Memory B cell (primary cell): ENCODE results near the gene CENPO.

Experiments
- ATAC-seq: fragments of 150-1000 bp; cut with Tn5 transposase; 2 replicates; pipeline ENCODE4 v1.10.0; 2021; ENCODE audit warnings: low read depth, mild to moderate bottlenecking, moderate library complexity
- DNase-seq, 2 donors: peaks; one replicate each; pipeline ENCODE4 v3.0.0; 2022; ENCODE audit warnings: low spot score in 2 of 2
- H3K27ac Mint-ChIP-seq: one replicate; pipeline ENCODE4 v1.8.0; 2022; ENCODE audit warnings: mild to moderate bottlenecking, moderate library complexity, mixed read lengths
- H3K27me3 Mint-ChIP-seq: one replicate; pipeline ENCODE4 v1.8.0; 2022; ENCODE audit warnings: mixed read lengths
- H3K36me3 Mint-ChIP-seq: one replicate; pipeline ENCODE4 v1.8.0; 2022; ENCODE audit warnings: mild to moderate bottlenecking, mixed read lengths
- H3K4me1 Mint-ChIP-seq: one replicate; pipeline ENCODE4 v1.8.0; 2022; ENCODE audit warnings: mixed read lengths
- H3K4me3 Mint-ChIP-seq: one replicate; pipeline ENCODE4 v1.8.0; 2022; ENCODE audit warnings: mild to moderate bottlenecking, moderate library complexity, mixed read lengths
- H3K9me3 Mint-ChIP-seq: one replicate; pipeline ENCODE4 v1.8.0; 2022; ENCODE audit warnings: mixed read lengths

Gene CENPO

GRCh38 chr2:24843330-24843860 is 50.2 kb downstream of the CENPO start:
- H3K27ac Mint-ChIP-seq: no peak overlapping the region
- no peak for DNase-seq
- H3K9me3 Mint-ChIP-seq: peaks cover 5% of the 10 kb centered on the region
- ATAC-seq: no peak
- H3K36me3 Mint-ChIP-seq: peaks cover 25% of the 10 kb centered on the region
- no peak overlapping the region for H3K4me3 Mint-ChIP-seq
- no peaks in the 10 kb centered on the region for H3K4me1 Mint-ChIP-seq
- no peaks in the 10 kb centered on the region for H3K27me3 Mint-ChIP-seq

GRCh38 chr2:24844023-24844685 is 50.9 kb downstream of the CENPO start:
- no peaks in the 10 kb centered on the region for H3K27me3 Mint-ChIP-seq
- H3K4me1 Mint-ChIP-seq: no peaks in the 10 kb centered on the region
- H3K9me3 Mint-ChIP-seq: peaks cover 7% of the 10 kb centered on the region
- H3K4me3 Mint-ChIP-seq: no peak overlapping the region
- DNase-seq (no peak), ATAC-seq (no peak)
- H3K27ac Mint-ChIP-seq: no peak overlapping the region
- H3K36me3 Mint-ChIP-seq: peaks cover 23% of the 10 kb centered on the region

- Mint-ChIP-seq H3K9me3 (peaks cover 7% of the 10 kb centered on the region), H3K27ac (peak overlapping the region; percentile 31), H3K27me3 (no peaks in the 10 kb centered on the region), H3K4me1 (no peaks in the 10 kb centered on the region), H3K36me3 (peaks cover 28% of the 10 kb centered on the region), H3K4me3 (no peak overlapping the region)
- DNase-seq (no peak), ATAC-seq (no peak)
These were observed 52.5 kb downstream of the CENPO start for GRCh38 chr2:24845691-24846090.

GRCh38 chr2:24850944-24851343 is 57.7 kb downstream of the CENPO start:
- no peaks in the 10 kb centered on the region for H3K27me3 Mint-ChIP-seq
- ATAC-seq (no peak), DNase-seq (no peak)
- peaks cover 23% of the 10 kb centered on the region for H3K36me3 Mint-ChIP-seq
- H3K4me1 Mint-ChIP-seq: no peaks in the 10 kb centered on the region
- peaks cover 7% of the 10 kb centered on the region for H3K9me3 Mint-ChIP-seq
- no peak overlapping the region for H3K27ac Mint-ChIP-seq
- H3K4me3 Mint-ChIP-seq: no peak overlapping the region

GRCh38 chr2:24852026-24852425 is 58.8 kb downstream of the CENPO start:
- DNase-seq (no peak), ATAC-seq (no peak)
- H3K27me3 Mint-ChIP-seq: no peaks in the 10 kb centered on the region
- peaks cover 5% of the 10 kb centered on the region for H3K9me3 Mint-ChIP-seq
- no peak overlapping the region for H3K27ac Mint-ChIP-seq
- H3K4me1 Mint-ChIP-seq: no peaks in the 10 kb centered on the region
- H3K4me3 Mint-ChIP-seq: no peak overlapping the region
- H3K36me3 Mint-ChIP-seq: peaks cover 25% of the 10 kb centered on the region

GRCh38 chr2:24852431-24853020 is 59.3 kb downstream of the CENPO start:
- Mint-ChIP-seq H3K36me3 (peaks cover 21% of the 10 kb centered on the region), H3K9me3 (peaks cover 2% of the 10 kb centered on the region), H3K27me3 (no peaks in the 10 kb centered on the region), H3K4me3 (no peak overlapping the region), H3K4me1 (no peaks in the 10 kb centered on the region), H3K27ac (no peak overlapping the region)
- no peak for DNase-seq
- ATAC-seq: no peak

GRCh38 chr2:24853046-24853445 is 59.8 kb downstream of the CENPO start:
- H3K4me1 Mint-ChIP-seq: no peaks in the 10 kb centered on the region
- DNase-seq (no peak), ATAC-seq (no peak)
- no peak overlapping the region for H3K27ac Mint-ChIP-seq
- H3K27me3 Mint-ChIP-seq: no peaks in the 10 kb centered on the region
- peaks cover 2% of the 10 kb centered on the region for H3K9me3 Mint-ChIP-seq
- H3K36me3 Mint-ChIP-seq: peaks cover 21% of the 10 kb centered on the region
- H3K4me3 Mint-ChIP-seq: no peak overlapping the region

- Mint-ChIP-seq H3K27ac (no peak overlapping the region), H3K27me3 (no peaks in the 10 kb centered on the region)
These were observed 60.8 kb downstream of the CENPO start for GRCh38 chr2:24853996-24854395.

GRCh38 chr2:24855022-24855622 is 61.9 kb downstream of the CENPO start:
- H3K9me3 Mint-ChIP-seq: no peaks in the 10 kb centered on the region
- ATAC-seq (no peak), DNase-seq (no peak)
- H3K36me3 Mint-ChIP-seq: peaks cover 17% of the 10 kb centered on the region
- no peaks in the 10 kb centered on the region for H3K27me3 Mint-ChIP-seq
- no peak overlapping the region for H3K4me3 Mint-ChIP-seq
- H3K27ac Mint-ChIP-seq: no peak overlapping the region
- no peaks in the 10 kb centered on the region for H3K4me1 Mint-ChIP-seq

More at GRCh38 chr2:24853996-24854395, 60.8 kb downstream of the CENPO start:
- DNase-seq (no peak), ATAC-seq (no peak)
- H3K4me1 Mint-ChIP-seq: no peaks in the 10 kb centered on the region
- H3K4me3 Mint-ChIP-seq: no peak overlapping the region
- H3K36me3 Mint-ChIP-seq: peaks cover 21% of the 10 kb centered on the region
- H3K9me3 Mint-ChIP-seq: no peaks in the 10 kb centered on the region

GRCh38 chr2:24855726-24856125 is 62.5 kb downstream of the CENPO start:
- Mint-ChIP-seq H3K4me1 (no peaks in the 10 kb centered on the region), H3K27ac (no peak overlapping the region), H3K27me3 (no peaks in the 10 kb centered on the region), H3K4me3 (no peak overlapping the region), H3K9me3 (no peaks in the 10 kb centered on the region), H3K36me3 (peaks cover 12% of the 10 kb centered on the region)
- no peak for DNase-seq
- no peak for ATAC-seq

- Mint-ChIP-seq H3K4me3 (no peak overlapping the region), H3K27ac (no peak overlapping the region), H3K27me3 (no peaks in the 10 kb centered on the region), H3K4me1 (no peaks in the 10 kb centered on the region), H3K9me3 (no peaks in the 10 kb centered on the region), H3K36me3 (peaks cover 10% of the 10 kb centered on the region)
- DNase-seq (no peak), ATAC-seq (no peak)
These were observed 63.6 kb downstream of the CENPO start for GRCh38 chr2:24856791-24857211.

GRCh38 chr2:24857746-24858145 is 64.5 kb downstream of the CENPO start:
- no peak for DNase-seq
- Mint-ChIP-seq H3K27me3 (no peaks in the 10 kb centered on the region), H3K9me3 (no peaks in the 10 kb centered on the region), H3K27ac (no peak overlapping the region), H3K4me1 (no peaks in the 10 kb centered on the region), H3K36me3 (peaks cover 9% of the 10 kb centered on the region), H3K4me3 (no peak overlapping the region)
- no peak for ATAC-seq

GRCh38 chr2:24858996-24859395 is 65.8 kb downstream of the CENPO start:
- H3K4me3 Mint-ChIP-seq: no peak overlapping the region
- H3K27me3 Mint-ChIP-seq: no peaks in the 10 kb centered on the region
- no peaks in the 10 kb centered on the region for H3K9me3 Mint-ChIP-seq
- H3K36me3 Mint-ChIP-seq: peaks cover 9% of the 10 kb centered on the region
- no peak overlapping the region for H3K27ac Mint-ChIP-seq
- no peak for ATAC-seq
- no peaks in the 10 kb centered on the region for H3K4me1 Mint-ChIP-seq
- DNase-seq: no peak

- no peak overlapping the region for H3K27ac Mint-ChIP-seq
- no peaks in the 10 kb centered on the region for H3K27me3 Mint-ChIP-seq
- no peak overlapping the region for H3K4me3 Mint-ChIP-seq
- H3K4me1 Mint-ChIP-seq: no peaks in the 10 kb centered on the region
- H3K36me3 Mint-ChIP-seq: peaks cover 7% of the 10 kb centered on the region
- ATAC-seq (no peak), DNase-seq (no peak)
- H3K9me3 Mint-ChIP-seq: no peaks in the 10 kb centered on the region
These were observed 66.9 kb downstream of the CENPO start for GRCh38 chr2:24859968-24860600.
